GM18505 (cell line): Measurements from ENCODE around the gene OR51L1.

Source experiments
- ATAC-seq: cut with Tn5 transposase; IDR thresholded peaks from one replicate; pipeline ENCODE4 v1.9.1; 2021; ENCODE audit not compliant: unreplicated experiment
- POLR2A ChIP-seq: IDR thresholded peaks from 4 replicates; pipeline ENCODE4 v1.6.1; 2011; ENCODE audit warnings: borderline replicate concordance; ENCODE audit not compliant: insufficient read depth, insufficient read length; ENCODE audit errors: extremely low read depth

Gene OR51L1

DNA sequence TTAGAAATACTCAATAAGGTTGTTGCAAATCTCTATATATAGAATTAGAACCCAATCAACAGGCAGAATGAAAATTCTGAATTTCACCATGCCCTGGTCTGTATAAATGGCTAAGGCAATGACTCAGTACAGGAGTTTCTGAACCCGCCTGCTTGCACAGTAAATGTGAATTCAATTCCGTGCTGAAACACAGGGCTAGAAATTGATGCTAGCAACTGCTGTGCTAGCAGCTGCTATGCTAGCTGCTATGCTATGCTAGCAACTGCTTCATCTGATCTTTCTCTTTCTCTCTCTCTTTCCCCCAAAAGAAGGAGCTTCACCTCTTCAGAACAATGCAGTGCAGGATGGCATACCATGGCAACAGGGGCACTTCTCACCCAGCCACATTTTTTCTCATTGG is 42.0 kb downstream of the OR51L1 start:
- no peak for ATAC-seq

DNA sequence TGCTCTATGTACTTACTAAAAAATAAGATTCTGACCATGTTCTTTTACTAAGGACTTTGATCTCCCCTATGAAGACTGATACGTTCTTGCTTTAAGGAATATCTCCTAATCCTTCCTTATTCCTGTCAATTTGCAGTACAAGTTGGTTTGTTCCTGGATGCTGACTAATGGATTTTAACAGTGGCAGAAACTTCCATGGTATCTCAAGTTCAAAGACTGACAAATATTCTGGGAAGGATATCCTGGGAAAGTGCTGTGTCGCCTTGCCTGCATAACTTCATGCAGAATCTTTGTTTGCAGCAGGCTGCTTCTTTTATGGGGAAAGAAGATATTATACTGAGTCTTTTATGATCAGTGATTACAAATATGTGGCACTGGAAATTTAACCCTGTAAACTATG is 43.3 kb downstream of the OR51L1 start:
- no peak for TF ChIP-seq POLR2A
- ATAC-seq = no peak

More for the DNA sequence above, 42.0 kb downstream of the OR51L1 start:
- TF ChIP-seq POLR2A = no peak

GRCh38 chr11:5038341-5038740 is 43.7 kb downstream of the OR51L1 start:
- ATAC-seq = no peak
- no peak for TF ChIP-seq POLR2A

- no peak for ATAC-seq
- no peak for TF ChIP-seq POLR2A
Observed at GRCh38 chr11:5040876-5041275, 46.2 kb downstream of the OR51L1 start.

DNA sequence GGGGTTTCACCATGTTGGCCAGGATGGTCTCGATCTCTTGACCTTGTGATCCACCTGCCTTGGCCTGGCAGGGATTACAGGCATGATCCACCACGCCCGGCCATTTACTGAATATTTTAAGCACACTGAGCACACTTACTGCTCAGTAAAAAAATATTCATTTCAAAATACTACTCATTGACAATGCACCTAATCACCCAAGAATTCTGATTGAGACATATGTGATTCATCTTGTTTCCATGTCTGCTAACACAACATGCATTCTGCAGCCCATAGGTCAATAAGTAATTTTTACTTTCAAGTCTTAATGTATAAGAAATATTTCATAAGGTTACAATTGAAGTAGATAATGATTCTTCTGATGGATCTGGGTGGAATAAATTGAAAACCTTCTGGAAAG is 47.4 kb downstream of the OR51L1 start:
- ATAC-seq = no peak
- TF ChIP-seq POLR2A = no peak

- TF ChIP-seq POLR2A = no peak
- no peak for ATAC-seq
Observed at GRCh38 chr11:5043380-5043779, 48.7 kb downstream of the OR51L1 start.

- ATAC-seq = no peak
- TF ChIP-seq POLR2A = no peak
Observed at GRCh38 chr11:5046226-5046625, 51.6 kb downstream of the OR51L1 start, which contains the start of gene OR52J3. TSS of gene OR52J3 (plus strand) at chr11:5046526. CDS start at chr11:5046526, 0 bp downstream.

DNA sequence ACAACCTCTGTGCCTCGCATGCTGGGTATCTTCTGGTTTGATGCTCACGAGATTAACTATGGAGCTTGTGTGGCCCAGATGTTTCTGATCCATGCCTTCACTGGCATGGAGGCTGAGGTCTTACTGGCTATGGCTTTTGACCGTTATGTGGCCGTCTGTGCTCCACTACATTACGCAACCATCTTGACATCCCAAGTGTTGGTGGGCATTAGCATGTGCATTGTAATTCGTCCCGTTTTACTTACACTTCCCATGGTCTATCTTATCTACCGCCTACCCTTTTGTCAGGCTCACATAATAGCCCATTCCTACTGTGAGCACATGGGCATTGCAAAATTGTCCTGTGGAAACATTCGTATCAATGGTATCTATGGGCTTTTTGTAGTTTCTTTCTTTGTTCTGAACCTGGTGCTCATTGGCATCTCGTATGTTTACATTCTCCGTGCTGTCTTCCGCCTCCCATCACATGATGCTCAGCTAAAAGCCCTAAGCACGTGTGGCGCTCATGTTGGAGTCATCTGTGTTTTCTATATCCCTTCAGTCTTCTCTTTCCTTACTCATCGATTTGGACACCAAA is 52.2 kb downstream of the OR51L1 start:
- ATAC-seq = no peak
- no peak for TF ChIP-seq POLR2A
